WI38 (cell line): ENCODE measurements around the gene ACVR2B.

Experiments
- H3K4me3 ChIP-seq: 2 replicates; pipeline ENCODE4 v1.5.1; 2011; ENCODE audit warnings: low read depth, mild to moderate bottlenecking, control low read depth, low read length
- TF ChIP-seq, protein P1 (sequence below): IDR thresholded peaks from 2 replicates; pipeline ENCODE4 v1.5.1; 2012; ENCODE audit warnings: low read depth, mild to moderate bottlenecking, control low read depth, low read length

Gene ACVR2B

DNA sequence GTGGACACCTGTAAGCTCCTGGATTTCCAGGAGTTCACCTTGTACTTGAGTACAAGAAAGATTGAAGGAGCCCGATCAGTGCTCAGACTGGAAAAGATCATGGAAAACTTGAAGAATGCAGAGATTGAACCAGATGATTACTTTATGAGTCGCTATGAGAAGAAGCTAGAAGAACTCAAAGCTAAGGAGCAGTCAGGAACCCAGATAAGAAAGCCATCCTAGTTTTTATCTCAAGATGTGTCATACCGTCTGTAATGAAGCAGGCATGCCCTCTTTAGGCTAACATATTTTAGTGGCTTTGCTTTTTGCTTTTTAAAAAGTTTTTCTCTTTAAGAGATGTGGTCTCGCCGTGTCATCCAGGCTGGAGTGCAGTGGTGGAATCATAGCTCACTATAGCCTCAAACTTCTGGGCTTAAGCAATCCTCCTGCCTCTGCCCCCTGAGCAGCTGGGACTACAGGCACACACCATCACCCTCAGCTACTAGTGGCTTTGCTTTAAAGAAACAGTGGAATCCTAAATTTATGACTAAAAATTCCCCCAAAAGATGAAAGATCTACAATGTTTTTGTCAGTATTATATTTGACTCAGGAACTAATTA is 70.5 kb downstream of the ACVR2B start:
- no peak overlapping the region for H3K4me3 ChIP-seq
- TF ChIP-seq, protein P1, sequence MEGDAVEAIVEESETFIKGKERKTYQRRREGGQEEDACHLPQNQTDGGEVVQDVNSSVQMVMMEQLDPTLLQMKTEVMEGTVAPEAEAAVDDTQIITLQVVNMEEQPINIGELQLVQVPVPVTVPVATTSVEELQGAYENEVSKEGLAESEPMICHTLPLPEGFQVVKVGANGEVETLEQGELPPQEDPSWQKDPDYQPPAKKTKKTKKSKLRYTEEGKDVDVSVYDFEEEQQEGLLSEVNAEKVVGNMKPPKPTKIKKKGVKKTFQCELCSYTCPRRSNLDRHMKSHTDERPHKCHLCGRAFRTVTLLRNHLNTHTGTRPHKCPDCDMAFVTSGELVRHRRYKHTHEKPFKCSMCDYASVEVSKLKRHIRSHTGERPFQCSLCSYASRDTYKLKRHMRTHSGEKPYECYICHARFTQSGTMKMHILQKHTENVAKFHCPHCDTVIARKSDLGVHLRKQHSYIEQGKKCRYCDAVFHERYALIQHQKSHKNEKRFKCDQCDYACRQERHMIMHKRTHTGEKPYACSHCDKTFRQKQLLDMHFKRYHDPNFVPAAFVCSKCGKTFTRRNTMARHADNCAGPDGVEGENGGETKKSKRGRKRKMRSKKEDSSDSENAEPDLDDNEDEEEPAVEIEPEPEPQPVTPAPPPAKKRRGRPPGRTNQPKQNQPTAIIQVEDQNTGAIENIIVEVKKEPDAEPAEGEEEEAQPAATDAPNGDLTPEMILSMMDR, result no peak

DNA sequence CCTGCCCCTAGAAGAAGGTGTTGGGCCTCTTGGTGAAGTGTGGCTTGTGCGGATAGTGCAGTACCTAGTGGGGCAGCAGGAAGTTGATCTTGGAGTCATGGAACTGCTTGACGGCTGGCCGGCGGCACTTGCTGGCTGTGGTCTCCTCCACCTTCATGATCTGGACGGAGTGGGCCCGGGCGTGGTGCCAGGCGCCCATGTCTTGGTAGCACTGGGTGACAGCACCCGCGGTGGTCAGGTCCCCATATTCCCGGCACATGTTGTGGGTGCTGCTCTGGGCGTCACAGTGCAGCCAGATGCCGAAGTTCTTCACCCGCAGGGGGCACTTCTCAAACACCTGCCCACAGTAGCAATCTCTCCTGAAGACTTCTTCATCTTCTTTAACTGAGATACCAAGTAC is 73.1 kb downstream of the ACVR2B start:
- TF ChIP-seq, protein P1, result no peak
- H3K4me3 ChIP-seq, result no peak overlapping the region

DNA sequence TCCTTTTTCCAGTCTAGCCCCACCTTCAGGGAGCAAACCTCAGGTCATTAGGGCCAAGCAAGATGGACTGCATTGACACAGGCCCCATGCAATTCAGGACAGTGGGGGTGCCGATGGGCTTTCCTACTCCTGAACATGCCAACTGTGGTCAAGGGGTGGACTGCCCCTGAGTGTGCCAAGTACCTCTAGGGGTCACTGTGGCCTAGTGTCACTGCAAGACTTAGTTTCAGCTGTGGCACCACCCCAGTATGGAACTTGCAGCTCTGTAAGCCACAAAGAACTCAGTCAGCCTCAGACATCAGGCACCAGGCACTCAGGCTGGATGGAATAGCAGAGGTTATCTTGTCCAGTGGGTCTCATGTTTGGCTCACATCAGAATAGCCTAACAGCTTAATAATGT is 74.8 kb downstream of the ACVR2B start:
- H3K4me3 ChIP-seq, result no peak overlapping the region
- TF ChIP-seq, protein P1, result no peak

DNA sequence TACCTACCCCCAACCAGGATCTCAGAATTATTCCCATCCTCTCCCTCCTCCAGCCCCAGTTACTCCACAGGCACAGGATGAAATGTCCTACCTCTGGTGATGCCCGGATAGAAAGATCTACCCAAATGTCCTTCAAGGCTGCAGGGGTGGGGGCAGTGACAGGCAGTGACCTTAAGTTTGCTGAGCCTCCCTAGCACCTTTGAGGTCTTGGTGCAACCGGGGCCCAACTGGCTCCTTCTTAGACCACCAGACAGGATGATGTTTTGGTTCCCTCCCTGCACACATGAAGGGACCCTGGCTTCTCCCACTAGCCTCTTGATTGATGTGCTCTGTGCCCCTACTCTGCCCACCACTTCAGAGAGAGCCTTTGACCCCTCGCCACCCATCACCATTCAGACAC is 78.8 kb downstream of the ACVR2B start:
- no peak overlapping the region for H3K4me3 ChIP-seq
- TF ChIP-seq, protein P1, result no peak

DNA sequence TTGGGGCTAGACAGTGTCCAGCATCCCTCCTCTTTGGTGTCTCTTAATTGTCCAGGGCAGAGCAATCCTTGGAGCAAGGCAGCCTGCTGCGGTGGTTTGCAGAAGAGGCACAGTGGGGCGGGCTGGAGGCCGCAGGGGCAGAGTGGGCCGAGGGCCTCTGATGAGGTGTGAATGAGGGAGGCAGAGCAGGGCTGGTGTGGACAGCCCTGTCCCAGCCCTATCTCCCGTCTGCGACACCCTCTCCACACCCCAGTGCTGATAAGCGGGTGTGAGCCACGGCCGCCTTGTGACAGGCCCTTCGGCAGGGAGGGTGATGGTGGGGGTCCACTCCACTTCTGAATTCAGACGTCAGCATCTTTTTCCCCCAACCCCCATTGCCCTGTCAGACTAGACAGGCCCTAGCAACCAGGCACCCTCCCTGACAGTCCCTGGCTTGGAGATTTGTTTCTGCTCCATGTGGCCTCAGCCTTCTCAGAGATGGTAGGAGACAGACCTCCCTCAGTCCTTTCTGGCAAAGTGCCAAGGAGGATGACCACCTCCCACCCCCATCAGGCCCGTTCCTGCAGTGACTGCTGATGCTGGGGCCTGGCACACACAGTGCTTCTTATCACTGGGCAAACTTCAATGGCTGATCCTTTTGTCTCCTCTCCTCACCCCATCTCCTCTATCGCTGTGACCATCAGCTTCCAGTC is 79.7 kb downstream of the ACVR2B start:
- TF ChIP-seq, protein P1, result no peak
- no peak overlapping the region for H3K4me3 ChIP-seq

DNA sequence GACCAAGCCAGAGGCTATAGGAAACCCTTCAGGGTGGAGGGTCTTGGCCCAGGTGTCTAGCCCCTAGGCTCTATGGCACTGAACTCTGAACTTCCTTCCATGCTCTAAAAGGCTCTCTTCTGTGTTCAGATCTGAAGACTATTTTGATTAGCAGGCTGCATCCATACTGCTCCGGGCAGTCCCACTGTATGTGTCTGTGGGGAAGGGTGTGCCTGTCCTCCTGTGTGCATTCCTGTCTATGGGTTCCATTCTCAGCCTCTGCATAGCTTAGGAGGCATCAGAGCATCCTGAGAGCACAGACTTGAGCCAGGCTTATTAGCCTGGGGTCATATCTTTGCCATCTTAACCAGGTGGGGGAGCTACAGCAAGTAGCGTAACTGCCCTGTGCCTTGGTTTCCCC is 80.5 kb downstream of the ACVR2B start:
- no peak overlapping the region for H3K4me3 ChIP-seq

DNA sequence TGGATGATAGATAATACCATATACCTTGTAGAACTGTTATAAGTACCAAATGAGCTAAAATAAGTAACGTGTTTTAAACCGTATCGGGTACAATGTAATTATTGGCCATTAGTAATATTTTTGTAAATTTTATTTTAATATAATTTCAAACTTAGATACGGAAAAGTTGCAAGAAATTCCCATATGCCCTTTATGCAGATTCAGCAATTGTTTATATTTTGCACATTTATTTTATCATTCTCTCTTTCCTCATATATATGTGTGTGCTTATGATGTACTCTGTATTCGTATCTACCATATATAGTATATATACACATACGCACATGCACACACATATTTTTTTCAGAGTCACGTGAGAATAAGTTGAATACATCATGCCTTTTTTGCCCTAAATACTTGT is 80.9 kb downstream of the ACVR2B start:
- TF ChIP-seq, protein P1, result no peak
- no peak overlapping the region for H3K4me3 ChIP-seq

More for the DNA sequence above, 80.5 kb downstream of the ACVR2B start:
- TF ChIP-seq, protein P1, result no peak
